T follicular helper cell (primary cell): Measurements from ENCODE around the gene FLYWCH2.
"Not testable (repeated sequence)": the region's sequence is repeated elsewhere in the genome, so short reads cannot be mapped to it uniquely, and the experiment has no call there.

Source experiments
- DNase-seq: peaks from one replicate; pipeline ENCODE4 v3.0.0-alpha.2; 2020; ENCODE audit warnings: low read depth

The FLYWCH2 gene

DNA sequence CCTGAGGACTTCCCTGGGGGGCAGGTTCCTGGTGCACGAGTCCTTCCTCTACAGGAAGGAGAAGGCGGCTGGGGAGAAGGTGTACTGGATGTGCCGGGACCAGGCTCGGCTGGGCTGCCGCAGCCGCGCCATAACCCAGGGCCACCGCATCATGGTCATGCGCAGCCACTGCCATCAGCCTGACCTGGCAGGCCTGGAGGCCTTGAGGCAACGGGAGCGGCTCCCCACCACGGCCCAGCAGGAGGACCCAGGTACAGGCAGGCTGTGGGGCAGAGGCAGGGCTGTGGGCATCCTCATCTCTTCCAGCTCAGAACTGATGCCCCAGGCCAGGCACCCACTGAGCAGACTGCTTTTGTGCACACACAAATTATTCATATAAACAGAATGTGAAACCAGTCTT is 55.2 kb downstream of the FLYWCH2 start:
- DNase-seq = no peak

DNA sequence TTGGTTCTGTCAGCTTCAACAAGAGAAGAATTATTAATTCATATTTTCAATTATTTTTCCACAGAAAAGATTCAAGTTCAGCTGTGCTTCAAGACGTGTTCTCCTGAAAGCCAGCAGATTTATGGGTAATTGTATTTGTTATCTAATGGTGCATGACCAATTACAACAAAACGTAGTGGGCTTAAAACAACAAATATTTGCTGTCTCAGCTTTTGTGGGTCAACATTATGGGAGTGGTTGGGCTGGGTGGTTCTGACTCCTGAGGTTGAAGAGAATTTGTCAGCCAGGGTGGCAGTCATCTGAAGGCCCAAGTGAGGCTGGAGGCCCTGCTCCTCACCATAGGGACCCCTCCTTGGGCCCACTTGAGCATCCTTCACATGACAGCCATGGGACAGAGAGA is 57.0 kb downstream of the FLYWCH2 start:
- DNase-seq = no peak

DNA sequence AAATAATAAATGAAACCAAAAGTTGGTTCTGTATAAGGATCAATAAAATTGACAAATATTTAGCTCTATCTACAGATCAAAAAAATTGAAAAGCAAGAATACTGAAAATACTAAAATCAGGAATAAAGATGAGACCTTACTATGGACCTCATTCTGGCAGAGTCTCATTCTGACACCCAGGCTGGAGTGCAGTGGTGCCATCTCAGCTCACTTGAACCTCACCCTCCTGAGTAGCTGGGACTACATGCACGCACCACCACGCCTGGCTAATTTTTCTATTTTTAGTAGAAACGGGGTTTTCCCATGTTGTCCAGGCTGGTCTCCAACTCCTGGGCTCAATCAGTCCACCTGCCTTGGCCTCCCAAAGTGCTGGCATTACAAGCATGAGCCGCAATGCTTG is 59.0 kb downstream of the FLYWCH2 start:
- no peak for DNase-seq

DNA sequence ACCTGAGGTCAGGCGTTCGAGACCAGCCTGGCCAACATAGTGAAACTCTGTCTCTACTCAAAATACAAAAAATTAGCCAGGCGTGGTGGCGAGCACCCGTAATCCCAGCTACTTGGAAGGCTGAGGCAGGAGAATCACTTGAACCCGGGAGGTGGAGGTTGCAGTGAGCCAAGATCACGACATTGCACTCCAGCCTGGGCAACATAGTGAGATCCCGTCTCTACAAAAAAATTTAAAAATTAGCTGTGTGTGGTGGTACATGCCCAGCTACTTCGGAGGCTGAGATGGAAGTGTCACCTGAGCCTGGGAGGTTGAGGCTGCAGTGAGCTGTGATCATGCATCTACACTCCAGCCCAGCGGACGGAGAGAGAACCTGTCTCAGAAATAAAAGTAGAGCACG is 60.7 kb downstream of the FLYWCH2 start:
- not testable (repeated sequence) for DNase-seq

DNA sequence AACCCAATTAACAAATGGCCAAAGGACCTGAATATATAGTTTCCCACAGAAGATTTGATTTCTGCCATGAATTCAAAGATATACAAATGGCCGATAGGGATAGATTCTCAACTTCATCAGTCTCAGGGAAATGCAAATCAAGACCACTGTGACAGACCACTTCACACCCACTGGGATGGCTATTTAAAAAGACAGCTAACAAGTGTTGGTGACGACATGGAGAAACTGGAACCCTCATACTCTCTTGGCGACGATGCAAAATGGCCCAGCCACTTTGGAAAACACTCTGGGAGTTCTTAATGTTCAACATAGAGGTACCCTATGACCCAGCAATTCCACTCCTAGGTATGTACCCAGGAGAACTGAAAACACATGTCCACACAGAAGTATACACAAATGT is 63.6 kb downstream of the FLYWCH2 start:
- DNase-seq = no peak
